ENCODE data around the gene IGFBP2. TPM values are rescaled to one million over a fixed set of nuclear protein-coding genes. Genes with fewer than 3 reads are reported as not detected.

The IGFBP2 gene
- total RNA-seq, 1 experiment from 2014 or later: 54.8 TPM

DNA sequence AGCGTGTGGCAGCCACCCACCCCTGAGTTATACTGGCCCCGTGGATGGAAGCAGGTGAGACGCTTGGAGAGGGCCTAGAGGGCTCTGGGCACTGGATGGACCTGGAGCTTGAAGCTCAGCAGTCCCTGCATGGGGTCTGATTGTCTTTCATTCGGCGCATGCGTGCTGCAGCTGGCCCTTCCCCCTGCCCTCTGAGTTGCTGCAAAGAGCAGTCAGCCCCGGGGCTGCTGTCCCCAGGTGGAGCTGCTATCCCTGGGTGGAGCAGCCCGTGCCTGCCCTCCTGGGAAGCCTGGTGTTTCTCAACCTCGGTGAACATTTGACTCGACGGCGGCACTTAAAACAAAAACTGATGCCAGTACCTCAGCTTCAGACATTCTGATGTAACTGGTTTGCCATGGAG lies 32.5 kb downstream of the IGFBP2 start:
- ATAC-seq (no peak), DNase-seq (ENCODE audit: low read depth, low spot score) (no peak)
- in situ Hi-C loops (cut with HindIII; ENCODE audit: low pct_unique_long_range_greater_than_20kb, low sequenced_read_pairs): no loop called here
- CTCF ChIA-PET: interaction anchor here (1.3 kb wide), 1 partner anchor 146 kb away, joined by 6 read pairs; no protein-coding TSS in a partner anchor
- BruUV-seq (replicated peaks): no TSS peak
- TF ChIP-seq, protein P1, sequence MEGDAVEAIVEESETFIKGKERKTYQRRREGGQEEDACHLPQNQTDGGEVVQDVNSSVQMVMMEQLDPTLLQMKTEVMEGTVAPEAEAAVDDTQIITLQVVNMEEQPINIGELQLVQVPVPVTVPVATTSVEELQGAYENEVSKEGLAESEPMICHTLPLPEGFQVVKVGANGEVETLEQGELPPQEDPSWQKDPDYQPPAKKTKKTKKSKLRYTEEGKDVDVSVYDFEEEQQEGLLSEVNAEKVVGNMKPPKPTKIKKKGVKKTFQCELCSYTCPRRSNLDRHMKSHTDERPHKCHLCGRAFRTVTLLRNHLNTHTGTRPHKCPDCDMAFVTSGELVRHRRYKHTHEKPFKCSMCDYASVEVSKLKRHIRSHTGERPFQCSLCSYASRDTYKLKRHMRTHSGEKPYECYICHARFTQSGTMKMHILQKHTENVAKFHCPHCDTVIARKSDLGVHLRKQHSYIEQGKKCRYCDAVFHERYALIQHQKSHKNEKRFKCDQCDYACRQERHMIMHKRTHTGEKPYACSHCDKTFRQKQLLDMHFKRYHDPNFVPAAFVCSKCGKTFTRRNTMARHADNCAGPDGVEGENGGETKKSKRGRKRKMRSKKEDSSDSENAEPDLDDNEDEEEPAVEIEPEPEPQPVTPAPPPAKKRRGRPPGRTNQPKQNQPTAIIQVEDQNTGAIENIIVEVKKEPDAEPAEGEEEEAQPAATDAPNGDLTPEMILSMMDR (IDR thresholded peaks at IDR 0.05): no peak
- no peak for TF ChIP-seq POLR2AphosphoS5 (IDR thresholded peaks at IDR 0.05; ENCODE audit: low read depth, low read length)
- no peak for TF ChIP-seq SIN3A (IDR thresholded peaks at IDR 0.05; ENCODE audit: borderline replicate concordance, insufficient read depth, low read depth, low read length)
- TF ChIP-seq, protein P2, sequence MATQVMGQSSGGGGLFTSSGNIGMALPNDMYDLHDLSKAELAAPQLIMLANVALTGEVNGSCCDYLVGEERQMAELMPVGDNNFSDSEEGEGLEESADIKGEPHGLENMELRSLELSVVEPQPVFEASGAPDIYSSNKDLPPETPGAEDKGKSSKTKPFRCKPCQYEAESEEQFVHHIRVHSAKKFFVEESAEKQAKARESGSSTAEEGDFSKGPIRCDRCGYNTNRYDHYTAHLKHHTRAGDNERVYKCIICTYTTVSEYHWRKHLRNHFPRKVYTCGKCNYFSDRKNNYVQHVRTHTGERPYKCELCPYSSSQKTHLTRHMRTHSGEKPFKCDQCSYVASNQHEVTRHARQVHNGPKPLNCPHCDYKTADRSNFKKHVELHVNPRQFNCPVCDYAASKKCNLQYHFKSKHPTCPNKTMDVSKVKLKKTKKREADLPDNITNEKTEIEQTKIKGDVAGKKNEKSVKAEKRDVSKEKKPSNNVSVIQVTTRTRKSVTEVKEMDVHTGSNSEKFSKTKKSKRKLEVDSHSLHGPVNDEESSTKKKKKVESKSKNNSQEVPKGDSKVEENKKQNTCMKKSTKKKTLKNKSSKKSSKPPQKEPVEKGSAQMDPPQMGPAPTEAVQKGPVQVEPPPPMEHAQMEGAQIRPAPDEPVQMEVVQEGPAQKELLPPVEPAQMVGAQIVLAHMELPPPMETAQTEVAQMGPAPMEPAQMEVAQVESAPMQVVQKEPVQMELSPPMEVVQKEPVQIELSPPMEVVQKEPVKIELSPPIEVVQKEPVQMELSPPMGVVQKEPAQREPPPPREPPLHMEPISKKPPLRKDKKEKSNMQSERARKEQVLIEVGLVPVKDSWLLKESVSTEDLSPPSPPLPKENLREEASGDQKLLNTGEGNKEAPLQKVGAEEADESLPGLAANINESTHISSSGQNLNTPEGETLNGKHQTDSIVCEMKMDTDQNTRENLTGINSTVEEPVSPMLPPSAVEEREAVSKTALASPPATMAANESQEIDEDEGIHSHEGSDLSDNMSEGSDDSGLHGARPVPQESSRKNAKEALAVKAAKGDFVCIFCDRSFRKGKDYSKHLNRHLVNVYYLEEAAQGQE (IDR thresholded peaks at IDR 0.05; ENCODE audit: insufficient read depth in 1 of 2, low read depth in 2 of 2, low read length in 1 of 2): no peak
- no peak for TF ChIP-seq TCF7L2 (IDR thresholded peaks at IDR 0.05; ENCODE audit: low read depth, low read length)
- Histone ChIP-seq H3K27ac (ENCODE audit: low read length) (no peak overlapping the region), H3K9me3 (ENCODE audit: control insufficient read depth, insufficient read depth, low read depth, low read length) (no peaks in the 10 kb centered on the region), H3K36me3 (ENCODE audit: control insufficient read depth, insufficient read depth, low read length) (no peaks in the 10 kb centered on the region), H3K4me3 (ENCODE audit: low read depth in 2 of 2, low read length in 2 of 2) (no peak overlapping the region), H3K27me3 (ENCODE audit: control insufficient read depth, insufficient read depth, low read length) (no peaks in the 10 kb centered on the region), H3K4me1 (ENCODE audit: control insufficient read depth, insufficient read depth, low read length) (no peaks in the 10 kb centered on the region)
- POLR2A ChIA-PET: no interaction called here
- intact Hi-C loops (cut with micrococcal nuclease; ENCODE audit: unreplicated experiment): loop anchor here (1.0 kb wide), 1 partner anchor 146 kb away; no protein-coding TSS in a partner anchor

DNA sequence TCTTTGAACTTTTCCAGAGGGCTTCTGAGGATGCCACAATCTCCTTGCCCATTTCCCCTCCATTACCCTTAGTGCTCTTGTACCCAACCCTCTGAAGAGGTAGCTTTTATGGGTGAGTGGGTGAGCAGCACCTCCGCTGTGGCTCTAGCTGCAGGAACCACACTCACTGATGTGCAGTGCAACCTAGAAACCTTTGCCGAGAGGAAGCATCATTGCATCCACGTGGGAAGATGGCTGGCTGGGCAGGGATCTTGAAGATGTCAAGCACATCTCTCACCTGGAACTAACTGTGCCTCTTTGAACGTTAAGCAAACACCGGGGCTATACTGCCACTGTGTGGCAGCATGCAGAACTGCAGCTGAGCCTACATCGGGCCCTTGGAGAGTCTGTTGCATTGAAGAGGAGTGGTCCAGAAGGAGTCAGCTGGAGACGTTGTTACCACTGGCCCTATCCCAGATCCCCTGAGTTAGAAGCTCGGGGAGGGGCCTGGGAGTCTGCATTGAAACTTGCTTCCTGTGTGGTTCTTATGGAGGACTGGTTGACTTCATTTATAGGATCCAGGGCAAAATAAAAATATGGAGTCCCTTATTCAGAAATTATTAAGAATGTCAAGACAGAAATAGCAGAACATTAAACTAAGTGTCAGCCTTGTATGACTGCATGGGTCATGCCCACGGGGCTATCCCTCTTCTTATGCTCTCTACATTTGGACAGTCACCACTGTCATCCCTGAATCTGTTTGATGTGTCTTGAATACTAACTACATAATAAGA lies 33.4 kb downstream of the IGFBP2 start:
- H3K4me1 ChIP-seq (ENCODE audit: control insufficient read depth, insufficient read depth, low read length): no peaks in the 10 kb centered on the region
- no peaks in the 10 kb centered on the region for H3K27me3 ChIP-seq (ENCODE audit: control insufficient read depth, insufficient read depth, low read length)
- intact Hi-C loops (cut with micrococcal nuclease; ENCODE audit: unreplicated experiment): loop anchor here (1.0 kb wide), 1 partner anchor 147 kb away; no protein-coding TSS in a partner anchor
- ChIA-PET CTCF (interaction anchor here (1.3 kb wide), 1 partner anchor 147 kb away, joined by 6 read pairs; no protein-coding TSS in a partner anchor), POLR2A (no interaction called here)
- H3K27ac ChIP-seq (ENCODE audit: low read length): no peak overlapping the region
- peak; percentile 87 for ATAC-seq
- BruUV-seq (replicated peaks): no TSS peak
- peak; percentile 68 for DNase-seq (ENCODE audit: low read depth, low spot score)
- no peaks in the 10 kb centered on the region for H3K36me3 ChIP-seq (ENCODE audit: control insufficient read depth, insufficient read depth, low read length)
- TF ChIP-seq, protein P1 (IDR thresholded peaks at IDR 0.05): peak; percentile 94
- TF ChIP-seq SIN3A (IDR thresholded peaks at IDR 0.05; ENCODE audit: borderline replicate concordance, insufficient read depth, low read depth, low read length): no peak
- H3K9me3 ChIP-seq (ENCODE audit: control insufficient read depth, insufficient read depth, low read depth, low read length): no peaks in the 10 kb centered on the region
- in situ Hi-C loops (cut with HindIII; ENCODE audit: low pct_unique_long_range_greater_than_20kb, low sequenced_read_pairs): no loop called here
- no peak overlapping the region for H3K4me3 ChIP-seq (ENCODE audit: low read depth in 2 of 2, low read length in 2 of 2)
